Tibial nerve (tissue), 4 donors: Measurements from ENCODE around the gene TNP2. TPM values are rescaled to one million over a fixed set of nuclear protein-coding genes. Genes with fewer than 3 reads are reported as not detected.

Experiments
- DNase-seq, 2 donors: peaks; one replicate each; pipeline ENCODE4 v3.0.0-alpha.2; 2019; ENCODE audit warnings: low spot score in 2 of 2
- H3K27ac ChIP-seq, 4 donors: fragments of 200-600 bp; sonication (generic) in 3 of 4; one replicate each; pipeline ENCODE4 v1.5.1; 2017 to 2019; ENCODE audit warnings: mild to moderate bottlenecking in 1 of 4
- H3K27me3 ChIP-seq, 2 donors: fragments of 200-600 bp; sonication (generic) in 1 of 2; one replicate each; pipeline versions ENCODE4 v1.5.1 to v1.6.0; 2017 to 2019
- H3K36me3 ChIP-seq, 3 donors: fragments of 200-600 bp; sonication (generic); one replicate each; pipeline ENCODE4 v1.5.1; 2018 to 2019
- H3K4me1 ChIP-seq, 4 donors: fragments of 200-600 bp; sonication (generic) in 3 of 4; one replicate each; pipeline ENCODE4 v1.5.1; 2017 to 2019
- H3K4me3 ChIP-seq, 4 donors: fragments of 200-600 bp; sonication (generic) in 3 of 4; one replicate each; pipeline ENCODE4 v1.5.1; 2017 to 2019; ENCODE audit warnings: mild to moderate bottlenecking in 1 of 4, moderate library complexity in 1 of 4
- H3K9me3 ChIP-seq, 4 donors: fragments of 200-600 bp; sonication (generic) in 3 of 4; one replicate each; pipeline ENCODE4 v1.5.1; 2017 to 2019
- EP300 ChIP-seq, 2 donors: sonication (generic); formaldehyde crosslinking; IDR thresholded peaks; one replicate each; pipeline ENCODE4 v1.6.1; 2017; ENCODE audit warnings: antibody characterized with exemption in 2 of 2, mild to moderate bottlenecking in 1 of 2
- POLR2A ChIP-seq, 2 donors: fragments of 450-650 bp; IDR thresholded peaks; one replicate each; pipeline ENCODE4 v1.6.1; 2017; ENCODE audit warnings: antibody characterized with exemption in 2 of 2, mild to moderate bottlenecking in 2 of 2, moderate library complexity in 2 of 2
- WGBS, 2 donors: methylation state at CpG; one replicate each; pipeline ENCODE4 v1.1.5; 2018; 5-methylcytosine and 5-hydroxymethylcytosine counted together
- total RNA-seq, 4 donors: library from RNA; depleted of rRNA; stranded (reverse); fragments of >200 nt; gene quantifications; one replicate each; pipeline ENCODE4 v1.1.0, GENCODE V29; 2016
- TF ChIP-seq, protein P1 (sequence below), 5 experiments: fragments of 200-600 bp in 3 of 5; fragments of 450-650 bp in 2 of 5; sonication (generic) in 3 of 5; IDR thresholded peaks; one replicate each; pipeline ENCODE4 v1.5.1; 2016 to 2019; ENCODE audit warnings: antibody characterized with exemption in 5 of 5, mild to moderate bottlenecking in 3 of 5, moderate library complexity in 2 of 5

Gene TNP2
- total RNA-seq, 4 donors from 2014 or later, result not detected

GRCh38 chr16:11272484-11272883 lies 3.4 kb upstream of the TNP2 start:
- Histone ChIP-seq H3K27ac (no peak overlapping the region), H3K4me1 (no peaks in the 10 kb centered on the region), H3K36me3 (no peaks in the 10 kb centered on the region), H3K4me3 (no peak overlapping the region), H3K27me3 (no peaks in the 10 kb centered on the region), H3K9me3 (no peaks in the 10 kb centered on the region)
- WGBS, 2 donors, result 81 to 90% methylated on average over 6 of the region's 6 CpGs
- no peak for DNase-seq
- TF ChIP-seq EP300 (IDR thresholded peaks at IDR 0.05), result no peak
- no peak for TF ChIP-seq POLR2A (IDR thresholded peaks at IDR 0.05)
- TF ChIP-seq, protein P1, sequence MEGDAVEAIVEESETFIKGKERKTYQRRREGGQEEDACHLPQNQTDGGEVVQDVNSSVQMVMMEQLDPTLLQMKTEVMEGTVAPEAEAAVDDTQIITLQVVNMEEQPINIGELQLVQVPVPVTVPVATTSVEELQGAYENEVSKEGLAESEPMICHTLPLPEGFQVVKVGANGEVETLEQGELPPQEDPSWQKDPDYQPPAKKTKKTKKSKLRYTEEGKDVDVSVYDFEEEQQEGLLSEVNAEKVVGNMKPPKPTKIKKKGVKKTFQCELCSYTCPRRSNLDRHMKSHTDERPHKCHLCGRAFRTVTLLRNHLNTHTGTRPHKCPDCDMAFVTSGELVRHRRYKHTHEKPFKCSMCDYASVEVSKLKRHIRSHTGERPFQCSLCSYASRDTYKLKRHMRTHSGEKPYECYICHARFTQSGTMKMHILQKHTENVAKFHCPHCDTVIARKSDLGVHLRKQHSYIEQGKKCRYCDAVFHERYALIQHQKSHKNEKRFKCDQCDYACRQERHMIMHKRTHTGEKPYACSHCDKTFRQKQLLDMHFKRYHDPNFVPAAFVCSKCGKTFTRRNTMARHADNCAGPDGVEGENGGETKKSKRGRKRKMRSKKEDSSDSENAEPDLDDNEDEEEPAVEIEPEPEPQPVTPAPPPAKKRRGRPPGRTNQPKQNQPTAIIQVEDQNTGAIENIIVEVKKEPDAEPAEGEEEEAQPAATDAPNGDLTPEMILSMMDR (IDR thresholded peaks at IDR 0.05), result no peak

GRCh38 chr16:11271610-11272009 lies 2.5 kb upstream of the TNP2 start:
- DNase-seq, result no peak
- WGBS, 2 donors, result 98 to 99% methylated on average over 10 of the region's 10 CpGs
- H3K4me1 ChIP-seq, result no peaks in the 10 kb centered on the region
- H3K36me3 ChIP-seq, result no peaks in the 10 kb centered on the region
- H3K27ac ChIP-seq, result no peak overlapping the region
- TF ChIP-seq POLR2A (IDR thresholded peaks at IDR 0.05) (no peak), EP300 (IDR thresholded peaks at IDR 0.05) (no peak)
- TF ChIP-seq, protein P1 (IDR thresholded peaks at IDR 0.05), result no peak
- no peaks in the 10 kb centered on the region for H3K9me3 ChIP-seq
- no peaks in the 10 kb centered on the region for H3K27me3 ChIP-seq
- H3K4me3 ChIP-seq, result no peak overlapping the region

DNA sequence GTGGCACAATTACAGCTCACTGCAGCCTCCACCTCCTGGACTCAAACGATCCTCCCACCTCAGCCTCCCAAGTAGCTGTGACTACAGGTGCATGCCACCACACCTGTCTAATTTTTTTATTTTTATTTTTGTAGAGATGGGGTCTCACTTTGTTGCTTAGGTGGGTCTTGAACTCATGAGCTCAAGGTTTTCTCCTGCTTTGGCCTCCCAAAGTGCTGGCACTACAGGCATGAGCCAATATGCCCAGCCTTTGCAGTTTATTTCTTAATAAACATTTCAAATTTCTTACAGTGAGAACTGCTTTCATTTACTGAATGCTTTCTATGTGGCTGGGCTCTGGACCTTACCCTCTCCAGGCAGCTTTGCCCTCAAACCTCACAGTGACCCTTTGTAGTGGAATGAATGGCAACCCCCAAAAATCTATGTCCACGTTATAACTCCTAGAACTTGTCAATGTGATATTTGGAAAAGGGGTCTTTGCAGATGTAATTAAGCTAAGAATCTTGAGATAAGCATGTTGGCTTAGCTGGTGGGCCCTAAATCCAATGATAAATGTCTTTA lies 1.6 kb upstream of the TNP2 start:
- no peaks in the 10 kb centered on the region for H3K36me3 ChIP-seq
- no peaks in the 10 kb centered on the region for H3K9me3 ChIP-seq
- WGBS, 2 donors, result 88 to 89% methylated on average over 2 of the region's 2 CpGs
- no peak for TF ChIP-seq POLR2A (IDR thresholded peaks at IDR 0.05)
- H3K27me3 ChIP-seq, result no peaks in the 10 kb centered on the region
- H3K27ac ChIP-seq, result no peak overlapping the region
- DNase-seq, result no peak
- H3K4me1 ChIP-seq, result no peaks in the 10 kb centered on the region
- H3K4me3 ChIP-seq, result no peak overlapping the region

DNA sequence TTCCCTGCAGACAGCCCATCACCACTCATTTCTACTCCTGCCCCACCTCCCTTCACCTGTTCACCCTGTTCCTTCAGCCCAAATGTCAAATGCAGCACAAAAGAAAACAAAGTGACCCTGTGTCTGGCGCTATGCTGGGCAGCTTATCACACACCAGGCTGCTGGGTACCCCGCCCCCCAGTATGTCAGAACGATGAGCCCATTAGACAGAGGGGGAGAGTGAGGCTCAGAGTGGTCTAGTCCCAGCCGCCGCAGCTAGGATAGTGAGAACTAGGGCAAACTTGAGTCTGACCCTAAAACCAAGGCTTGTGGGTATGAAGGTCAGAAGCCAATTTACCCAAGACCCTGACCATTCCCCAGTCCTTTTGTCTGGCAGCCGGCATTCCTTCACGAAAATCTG lies 4.0 kb downstream of the TNP2 start:
- Histone ChIP-seq H3K4me3 (no peak overlapping the region), H3K4me1 (no peaks in the 10 kb centered on the region), H3K27me3 (no peaks in the 10 kb centered on the region), H3K9me3 (no peaks in the 10 kb centered on the region), H3K36me3 (no peaks in the 10 kb centered on the region), H3K27ac (no peak overlapping the region)
- DNase-seq, result no peak
- 83 to 87% methylated on average over 7 of the region's 7 CpGs for WGBS, 2 donors
- TF ChIP-seq, protein P1 (IDR thresholded peaks at IDR 0.05), result no peak
- TF ChIP-seq POLR2A (IDR thresholded peaks at IDR 0.05) (no peak), EP300 (IDR thresholded peaks at IDR 0.05) (no peak)

- WGBS, 2 donors, result 75 to 84% methylated on average over 9 of the region's 9 CpGs
- TF ChIP-seq EP300 (IDR thresholded peaks at IDR 0.05) (no peak), POLR2A (IDR thresholded peaks at IDR 0.05) (no peak)
- TF ChIP-seq, protein P1 (IDR thresholded peaks at IDR 0.05), result no peak
- no peak for DNase-seq
These were observed 4.8 kb downstream of the TNP2 start for GRCh38 chr16:11264155-11264832.

More at GRCh38 chr16:11264155-11264832, 4.8 kb downstream of the TNP2 start:
- H3K27ac ChIP-seq, result no peak overlapping the region
- H3K4me3 ChIP-seq, result no peak overlapping the region
- H3K9me3 ChIP-seq, result no peaks in the 10 kb centered on the region
- H3K4me1 ChIP-seq, result peaks cover 0 to 3% (median 2%) of the 10 kb centered on the region in 4 donors
- H3K36me3 ChIP-seq, result no peaks in the 10 kb centered on the region
- H3K27me3 ChIP-seq, result no peaks in the 10 kb centered on the region
